Osteoblast (primary cell): ENCODE data around the gene DPEP3. TPM values are rescaled to one million over a fixed set of nuclear protein-coding genes. Genes with fewer than 3 reads are reported as not detected.
"Not testable (repeated sequence)": the region's sequence is repeated elsewhere in the genome, so short reads cannot be mapped to it uniquely, and the experiment has no call there.

Experiments
- DNase-seq: peaks from one replicate; pipeline ENCODE4 v3.0.0; 2011; ENCODE audit warnings: low spot score, mixed read lengths; ENCODE audit not compliant: insufficient read length; ENCODE audit errors: missing footprints
- H2AFZ ChIP-seq: 2 replicates; pipeline ENCODE4 v1.6.0; 2011; ENCODE audit warnings: mild to moderate bottlenecking, low read length
- H3K27ac ChIP-seq: 2 replicates; pipeline ENCODE4 v1.5.1; 2011; ENCODE audit warnings: mild to moderate bottlenecking, low read depth, low read length, moderate library complexity
- H3K27me3 ChIP-seq: 2 replicates; pipeline ENCODE4 v1.6.0; 2012; ENCODE audit warnings: mild to moderate bottlenecking, control low read depth, inconsistent platforms, low read length, moderate library complexity; ENCODE audit not compliant: insufficient read depth
- H3K36me3 ChIP-seq: 2 replicates; pipeline ENCODE4 v1.5.1; 2011; ENCODE audit warnings: mild to moderate bottlenecking, low read length, control low read depth, moderate library complexity; ENCODE audit not compliant: insufficient read depth
- H3K4me1 ChIP-seq: 2 replicates; pipeline ENCODE4 v1.5.1; 2011; ENCODE audit warnings: mild to moderate bottlenecking, low read length, control low read depth, moderate library complexity; ENCODE audit not compliant: insufficient read depth
- H3K4me2 ChIP-seq: 2 replicates; pipeline ENCODE4 v1.6.0; 2011; ENCODE audit warnings: mild to moderate bottlenecking, low read length; ENCODE audit not compliant: insufficient read depth
- H3K4me3 ChIP-seq: fragments of 200-600 bp; sonication (generic); 3 replicates; pipeline ENCODE4 v1.5.1; 2012; ENCODE audit warnings: mild to moderate bottlenecking, low read length, inconsistent platforms; ENCODE audit not compliant: insufficient read depth
- H3K79me2 ChIP-seq: 2 replicates; pipeline ENCODE4 v1.6.0; 2012; ENCODE audit warnings: mild to moderate bottlenecking, low read length, control low read depth, inconsistent platforms; ENCODE audit not compliant: insufficient read depth
- H3K9me3 ChIP-seq: 2 replicates; pipeline ENCODE4 v1.5.1; 2011; ENCODE audit warnings: low read depth, low read length, control low read depth
- H4K20me1 ChIP-seq: 2 replicates; pipeline ENCODE4 v1.6.0; 2012; ENCODE audit warnings: mild to moderate bottlenecking, low read length, control low read depth; ENCODE audit not compliant: insufficient read depth
- total RNA-seq: library from RNA; depleted of rRNA; stranded (reverse); fragments of >200 nt; gene quantifications from 2 replicates; pipeline ENCODE4 v1.2.3, GENCODE V29; 2012
- TF ChIP-seq, protein P1 (sequence below): IDR thresholded peaks from 2 replicates; pipeline ENCODE4 v1.5.1; 2011; ENCODE audit warnings: mild to moderate bottlenecking, low read depth, low read length, moderate library complexity; ENCODE audit errors: extremely low read depth

The DPEP3 gene
- total RNA-seq, 1 donor, result not detected

DNA sequence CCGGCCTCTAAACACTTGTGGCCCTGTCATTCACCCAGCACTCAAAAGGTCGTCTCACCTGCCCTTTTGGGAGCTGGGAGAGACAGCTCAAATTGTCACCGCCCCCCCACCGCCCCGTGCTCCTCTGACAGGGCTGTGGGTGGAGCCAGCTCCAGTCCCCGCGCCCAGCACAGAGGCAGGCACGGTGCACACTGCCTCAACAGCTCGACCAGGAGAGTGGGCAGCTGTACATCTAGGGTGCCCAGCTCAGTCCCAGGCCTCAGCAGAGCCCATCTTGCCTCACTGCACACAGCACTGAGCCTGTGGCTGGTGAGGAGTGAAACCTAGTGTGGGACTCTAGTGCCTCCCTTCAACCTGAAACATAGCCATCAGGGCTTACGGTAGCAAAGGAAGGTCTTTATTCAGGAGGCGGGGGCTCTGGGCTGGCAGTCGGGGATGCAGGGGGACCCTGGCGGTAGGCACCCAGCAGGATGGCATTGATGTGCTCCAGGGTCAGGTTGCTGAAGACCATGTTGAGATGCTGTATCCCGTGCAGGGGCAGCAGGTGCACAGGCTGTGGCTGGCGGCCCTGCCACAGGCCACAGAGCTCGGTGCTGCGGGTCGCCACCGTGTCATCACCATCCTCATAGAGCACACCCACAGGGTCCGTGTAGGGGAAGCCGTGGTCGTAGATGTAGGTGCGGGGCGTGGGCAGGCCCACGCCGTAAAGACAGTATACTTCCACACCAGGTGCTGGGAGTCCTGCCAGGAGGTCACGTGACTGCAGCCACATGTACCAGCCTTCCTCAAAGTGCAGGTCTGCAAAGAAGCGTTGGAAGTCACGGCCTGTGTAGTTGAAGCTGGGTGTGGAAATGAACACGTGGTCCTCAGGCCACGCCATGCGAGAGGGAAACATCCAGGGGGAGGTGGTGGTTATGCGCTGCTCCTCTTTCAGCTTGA lies 40.5 kb downstream of the DPEP3 start:
- H3K36me3 ChIP-seq, result peaks cover 58% of the 10 kb centered on the region
- peaks cover 37% of the 10 kb centered on the region for H3K79me2 ChIP-seq
- no peaks in the 10 kb centered on the region for H3K9me3 ChIP-seq
- H3K4me2 ChIP-seq, result no peak overlapping the region
- no peak overlapping the region for H2AFZ ChIP-seq
- TF ChIP-seq, protein P1, sequence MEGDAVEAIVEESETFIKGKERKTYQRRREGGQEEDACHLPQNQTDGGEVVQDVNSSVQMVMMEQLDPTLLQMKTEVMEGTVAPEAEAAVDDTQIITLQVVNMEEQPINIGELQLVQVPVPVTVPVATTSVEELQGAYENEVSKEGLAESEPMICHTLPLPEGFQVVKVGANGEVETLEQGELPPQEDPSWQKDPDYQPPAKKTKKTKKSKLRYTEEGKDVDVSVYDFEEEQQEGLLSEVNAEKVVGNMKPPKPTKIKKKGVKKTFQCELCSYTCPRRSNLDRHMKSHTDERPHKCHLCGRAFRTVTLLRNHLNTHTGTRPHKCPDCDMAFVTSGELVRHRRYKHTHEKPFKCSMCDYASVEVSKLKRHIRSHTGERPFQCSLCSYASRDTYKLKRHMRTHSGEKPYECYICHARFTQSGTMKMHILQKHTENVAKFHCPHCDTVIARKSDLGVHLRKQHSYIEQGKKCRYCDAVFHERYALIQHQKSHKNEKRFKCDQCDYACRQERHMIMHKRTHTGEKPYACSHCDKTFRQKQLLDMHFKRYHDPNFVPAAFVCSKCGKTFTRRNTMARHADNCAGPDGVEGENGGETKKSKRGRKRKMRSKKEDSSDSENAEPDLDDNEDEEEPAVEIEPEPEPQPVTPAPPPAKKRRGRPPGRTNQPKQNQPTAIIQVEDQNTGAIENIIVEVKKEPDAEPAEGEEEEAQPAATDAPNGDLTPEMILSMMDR, result no peak
- H3K4me1 ChIP-seq, result peaks cover 16% of the 10 kb centered on the region
- H4K20me1 ChIP-seq, result peaks cover 22% of the 10 kb centered on the region
- no peaks in the 10 kb centered on the region for H3K27me3 ChIP-seq
- DNase-seq, result peak; percentile 73
- no peak overlapping the region for H3K4me3 ChIP-seq
- no peak overlapping the region for H3K27ac ChIP-seq

DNA sequence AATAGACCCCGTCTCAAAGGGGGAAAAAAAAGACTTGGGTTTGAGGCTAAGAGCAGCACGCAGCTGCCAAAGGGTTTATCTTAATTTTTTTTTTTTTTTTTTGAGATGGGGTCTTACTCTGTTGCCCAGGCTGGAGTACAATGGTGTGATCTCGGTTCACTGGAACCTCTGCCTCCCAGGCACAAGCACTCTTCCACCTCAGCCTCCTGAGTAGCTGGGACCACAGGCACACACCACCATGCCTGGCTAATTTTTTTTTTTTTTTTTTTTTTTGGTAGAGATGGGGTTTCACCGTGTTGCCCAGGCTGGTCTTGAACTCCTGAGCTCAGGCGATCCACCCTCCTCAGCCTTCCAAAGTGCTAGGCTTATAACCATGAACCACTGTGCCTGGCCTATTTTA lies 42.6 kb downstream of the DPEP3 start:
- H3K4me3 ChIP-seq, H3K27ac ChIP-seq, H2AFZ ChIP-seq, DNase-seq, H3K9me3 ChIP-seq, H3K27me3 ChIP-seq: not testable (repeated sequence)
- Histone ChIP-seq H4K20me1 (peaks cover 15% of the 10 kb centered on the region), H3K79me2 (peaks cover 35% of the 10 kb centered on the region), H3K4me2 (peak overlapping the region; percentile 91), H3K36me3 (peaks cover 43% of the 10 kb centered on the region), H3K4me1 (peaks cover 21% of the 10 kb centered on the region)

DNA sequence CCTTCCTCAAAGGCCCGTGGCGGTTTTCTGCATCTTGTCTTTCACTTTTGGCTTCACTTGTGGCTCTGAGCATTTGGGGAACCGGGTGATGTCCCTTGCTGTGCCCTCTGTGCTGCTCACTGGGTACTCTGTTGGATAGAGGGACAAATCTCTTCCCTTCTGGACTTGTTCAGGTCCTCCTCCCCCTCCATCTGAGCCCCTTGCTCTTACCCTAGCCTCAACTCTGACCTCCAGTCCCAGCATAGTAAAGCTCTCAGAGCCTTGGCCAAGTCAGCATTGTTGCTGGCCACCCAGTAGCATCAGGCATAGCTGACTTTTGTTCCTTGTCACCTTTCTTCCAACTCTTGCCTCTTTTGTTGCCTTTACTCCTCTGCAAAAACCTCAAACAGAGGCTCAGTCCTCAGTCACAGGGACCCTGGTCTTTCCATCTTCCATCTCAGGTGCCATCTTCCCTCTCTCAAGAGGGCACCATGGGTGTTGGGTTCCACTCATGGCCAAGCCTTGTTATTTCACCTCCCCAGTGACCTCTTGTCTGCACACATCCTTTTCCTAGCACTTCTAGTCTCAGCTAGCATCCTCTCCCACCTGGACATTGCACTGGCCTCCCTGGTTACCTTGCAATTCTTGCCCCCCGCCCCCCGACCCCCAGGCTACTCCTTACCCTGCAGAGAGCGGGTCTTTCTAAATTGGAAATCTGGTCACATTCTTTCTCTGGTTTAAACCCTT lies 43.3 kb downstream of the DPEP3 start:
- Histone ChIP-seq H3K27ac (peak overlapping the region; percentile 38), H3K4me2 (peak overlapping the region; percentile 91), H3K4me1 (peaks cover 21% of the 10 kb centered on the region), H3K4me3 (peak overlapping the region; percentile 100), H3K9me3 (no peaks in the 10 kb centered on the region), H3K36me3 (peaks cover 36% of the 10 kb centered on the region), H3K79me2 (peaks cover 33% of the 10 kb centered on the region), H3K27me3 (no peaks in the 10 kb centered on the region), H4K20me1 (peaks cover 12% of the 10 kb centered on the region), H2AFZ (no peak overlapping the region)
- peak; percentile 84 for DNase-seq
- TF ChIP-seq, protein P1, result no peak

DNA sequence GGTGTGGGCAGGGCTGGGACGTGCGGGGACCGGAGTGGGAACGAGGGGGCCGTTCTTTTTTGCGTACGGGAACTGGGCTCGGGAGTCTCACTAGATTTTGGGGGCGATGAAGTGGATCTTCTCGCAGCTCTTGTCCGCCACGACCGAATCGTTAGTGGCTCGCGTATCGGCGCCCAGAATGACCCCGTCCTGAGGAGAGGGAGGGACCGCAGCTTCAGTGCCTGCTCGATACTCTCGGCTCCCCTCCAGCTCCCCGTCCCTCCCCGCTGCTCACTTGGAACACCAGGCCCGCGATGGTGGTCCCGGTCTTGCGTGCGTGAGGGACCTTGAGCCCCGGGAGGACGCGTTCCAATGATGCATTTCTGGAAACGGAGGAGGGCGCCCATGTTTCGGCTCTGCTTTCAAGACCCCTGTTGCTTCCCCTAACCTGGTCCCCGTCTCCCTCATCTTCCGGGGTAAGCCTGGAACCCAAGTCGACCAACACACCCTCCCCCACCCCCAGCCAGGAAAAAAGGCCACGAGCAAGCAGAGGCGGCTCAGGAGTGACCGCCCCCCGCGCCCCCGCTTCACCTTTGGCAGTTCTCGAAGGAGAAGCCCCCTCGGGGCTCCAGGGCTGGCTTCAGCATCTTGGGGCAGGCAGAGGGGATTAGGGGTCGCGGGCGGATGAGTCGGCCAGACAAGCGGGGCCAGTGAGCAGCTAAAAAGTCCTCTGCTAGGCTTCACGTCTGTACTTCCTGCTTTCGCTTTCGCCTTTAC lies 44.0 kb downstream of the DPEP3 start, which contains the start of gene PSMB10:
Gene PSMB10, minus strand, starts transcription at position 727 of the 756 bp plus-strand sequence. Its CDS starts 101 bp downstream, at position 626.
- H3K27me3 ChIP-seq, result no peaks in the 10 kb centered on the region
- TF ChIP-seq, protein P1, result no peak
- H2AFZ ChIP-seq, result peak within 1 kb of the TSS; percentile 83
- peak; percentile 95 for DNase-seq
- peaks cover 21% of the 10 kb centered on the region for H3K4me1 ChIP-seq
- peak within 1 kb of the TSS; percentile 91 for H3K4me2 ChIP-seq
- no peaks in the 10 kb centered on the region for H3K9me3 ChIP-seq
- peaks cover 7% of the 10 kb centered on the region for H4K20me1 ChIP-seq
- H3K4me3 ChIP-seq, result peak within 1 kb of the TSS; percentile 100
- H3K79me2 ChIP-seq, result peaks cover 30% of the 10 kb centered on the region
- peak within 1 kb of the TSS; percentile 38 for H3K27ac ChIP-seq
- peaks cover 30% of the 10 kb centered on the region for H3K36me3 ChIP-seq
